SK-N-MC (cell line): ENCODE results near the gene SLCO2B1.
A peak's percentile ranks its signal among the peaks of the same experiment; 100 is the strongest.

Experiments used
- DNase-seq: peaks from one replicate; pipeline ENCODE4 v3.0.0-alpha.2; 2011; ENCODE audit warnings: low read depth, low spot score
- H3K27ac ChIP-seq: fragments of 200-600 bp; sonication (generic); 2 replicates; pipeline ENCODE4 v1.5.1; 2016; ENCODE audit warnings: mixed run types
- H3K36me3 ChIP-seq: fragments of 200-600 bp; sonication (generic); 2 replicates; pipeline ENCODE4 v1.6.1; 2017; ENCODE audit warnings: antibody characterized with exemption, low read length, mixed read lengths; ENCODE audit not compliant: insufficient read depth
- H3K4me3 ChIP-seq: fragments of 200-600 bp; sonication (generic); 2 replicates; pipeline ENCODE4 v1.5.1; 2016
- H3K9ac ChIP-seq: fragments of 200-600 bp; sonication (generic); 2 replicates; pipeline ENCODE4 v1.8.0; 2017; ENCODE audit warnings: mixed run types, mixed read lengths; ENCODE audit not compliant: insufficient read length
- H3K9me3 ChIP-seq: fragments of 200-600 bp; sonication (generic); 2 replicates; pipeline ENCODE4 v1.6.1; 2017; ENCODE audit warnings: low read depth, mild to moderate bottlenecking, antibody characterized with exemption, low read length, moderate library complexity, mixed read lengths
- EZH2 ChIP-seq: fragments of 200-600 bp; sonication (generic); IDR thresholded peaks from one replicate; pipeline ENCODE4 v1.6.1; 2017; ENCODE audit warnings: antibody characterized with exemption
- FOXP2 ChIP-seq: optimal IDR thresholded peaks from 2 replicates; pipeline ENCODE3; 2011; ENCODE audit warnings: mild to moderate bottlenecking, moderate library complexity; ENCODE audit not compliant: insufficient read depth; ENCODE audit errors: extremely low read length, control extremely low read depth
- POLR2AphosphoS5 ChIP-seq: IDR thresholded peaks from 2 replicates; pipeline ENCODE4 v1.6.1; 2012; ENCODE audit warnings: mild to moderate bottlenecking, low read depth, low read length, borderline replicate concordance

Gene SLCO2B1

GRCh38 chr11:75184051-75184450, 33.1 kb downstream of the SLCO2B1 start:
- no peak overlapping the region for H3K9ac ChIP-seq
- no peak overlapping the region for H3K4me3 ChIP-seq
- TF ChIP-seq POLR2AphosphoS5 (no peak), EZH2 (no peak), FOXP2 (no peak)
- H3K36me3 ChIP-seq: no peaks in the 10 kb centered on the region
- H3K9me3 ChIP-seq: no peaks in the 10 kb centered on the region
- no peak for DNase-seq
- no peak overlapping the region for H3K27ac ChIP-seq

GRCh38 chr11:75184757-75185425, 34.0 kb downstream of the SLCO2B1 start:
- Histone ChIP-seq H3K4me3 (peak overlapping the region; percentile 21; the same call in 1 of the 2 replicates), H3K9ac (no peak overlapping the region), H3K27ac (peak overlapping the region; percentile 78), H3K36me3 (no peaks in the 10 kb centered on the region), H3K9me3 (no peaks in the 10 kb centered on the region)
- peak; percentile 73 for DNase-seq
- TF ChIP-seq POLR2AphosphoS5 (no peak), FOXP2 (no peak), EZH2 (no peak)

- DNase-seq: no peak
- no peak for TF ChIP-seq POLR2AphosphoS5
- TF ChIP-seq EZH2: no peak
- no peak for TF ChIP-seq FOXP2
- H3K4me3 ChIP-seq: no peak overlapping the region
- H3K9me3 ChIP-seq: no peaks in the 10 kb centered on the region
- no peak overlapping the region for H3K9ac ChIP-seq
- H3K27ac ChIP-seq: no peak overlapping the region
- H3K36me3 ChIP-seq: no peaks in the 10 kb centered on the region
Measured at GRCh38 chr11:75185866-75186265, 35.0 kb downstream of the SLCO2B1 start.

- no peak for TF ChIP-seq POLR2AphosphoS5
- TF ChIP-seq FOXP2: no peak
- no peak for TF ChIP-seq EZH2
- Histone ChIP-seq H3K36me3 (no peaks in the 10 kb centered on the region), H3K9me3 (no peaks in the 10 kb centered on the region), H3K27ac (no peak overlapping the region), H3K4me3 (no peak overlapping the region), H3K9ac (no peak overlapping the region)
- DNase-seq: no peak
Measured at GRCh38 chr11:75186999-75187398, 36.1 kb downstream of the SLCO2B1 start.

GRCh38 chr11:75188671-75189070, 37.8 kb downstream of the SLCO2B1 start:
- Histone ChIP-seq H3K9ac (no peak overlapping the region), H3K4me3 (no peak overlapping the region), H3K36me3 (no peaks in the 10 kb centered on the region), H3K9me3 (no peaks in the 10 kb centered on the region), H3K27ac (no peak overlapping the region)
- TF ChIP-seq POLR2AphosphoS5 (no peak), EZH2 (no peak), FOXP2 (no peak)
- no peak for DNase-seq

GRCh38 chr11:75189108-75189507, 38.2 kb downstream of the SLCO2B1 start:
- no peak overlapping the region for H3K4me3 ChIP-seq
- no peaks in the 10 kb centered on the region for H3K36me3 ChIP-seq
- no peak for TF ChIP-seq FOXP2
- TF ChIP-seq POLR2AphosphoS5: no peak
- TF ChIP-seq EZH2: no peak
- H3K9ac ChIP-seq: no peak overlapping the region
- H3K27ac ChIP-seq: no peak overlapping the region
- no peaks in the 10 kb centered on the region for H3K9me3 ChIP-seq
- DNase-seq: no peak

GRCh38 chr11:75189911-75190310, 39.0 kb downstream of the SLCO2B1 start:
- Histone ChIP-seq H3K27ac (no peak overlapping the region), H3K36me3 (no peaks in the 10 kb centered on the region), H3K4me3 (no peak overlapping the region), H3K9me3 (no peaks in the 10 kb centered on the region), H3K9ac (no peak overlapping the region)
- no peak for DNase-seq
- TF ChIP-seq POLR2AphosphoS5 (no peak), EZH2 (no peak), FOXP2 (no peak)

GRCh38 chr11:75190652-75191329, 39.9 kb downstream of the SLCO2B1 start:
- no peak for TF ChIP-seq FOXP2
- no peak for TF ChIP-seq POLR2AphosphoS5
- TF ChIP-seq EZH2: no peak
- no peaks in the 10 kb centered on the region for H3K9me3 ChIP-seq
- no peak for DNase-seq
- no peaks in the 10 kb centered on the region for H3K36me3 ChIP-seq
- no peak overlapping the region for H3K27ac ChIP-seq
- H3K9ac ChIP-seq: no peak overlapping the region
- no peak overlapping the region for H3K4me3 ChIP-seq
